MM.1S (cell line): Measurements from ENCODE around the gene SRCIN1.

Source experiments
- DNase-seq: peaks from one replicate; pipeline ENCODE4 v3.0.0-alpha.2; 2015
- H2AFZ ChIP-seq: fragments of 300-600 bp; sonication (generic); 2 replicates; pipeline ENCODE4 v1.6.0; 2016; ENCODE audit warnings: antibody characterized with exemption, low read length
- H3F3A ChIP-seq: fragments of 300-600 bp; sonication (generic); 2 replicates; pipeline ENCODE4 v1.6.1; 2016; ENCODE audit warnings: mild to moderate bottlenecking, antibody characterized with exemption, low read length, moderate library complexity, mixed read lengths; ENCODE audit not compliant: insufficient read depth
- H3K27ac ChIP-seq: fragments of 300-600 bp; sonication (generic); 2 replicates; pipeline ENCODE4 v1.5.1; 2016; ENCODE audit warnings: mild to moderate bottlenecking, low read length
- H3K27me3 ChIP-seq: fragments of 300-600 bp; sonication (generic); replicated peaks from 2 replicates; pipeline ENCODE4 v1.6.0; 2016; ENCODE audit warnings: low read length; ENCODE audit not compliant: insufficient read depth
- H3K36me3 ChIP-seq: fragments of 300-600 bp; sonication (generic); replicated peaks from 2 replicates; pipeline ENCODE4 v1.6.1; 2016; ENCODE audit warnings: mild to moderate bottlenecking, low read length, mixed read lengths; ENCODE audit not compliant: insufficient read depth
- H3K4me1 ChIP-seq: fragments of 300-600 bp; sonication (generic); 2 replicates; pipeline ENCODE4 v1.6.1; 2016; ENCODE audit warnings: low read length, mixed read lengths
- H3K4me2 ChIP-seq: fragments of 300-600 bp; sonication (generic); 2 replicates; pipeline ENCODE4 v1.6.0; 2016; ENCODE audit warnings: low read depth, low read length
- H3K4me3 ChIP-seq: fragments of 300-600 bp; sonication (generic); 2 replicates; pipeline ENCODE4 v1.5.1; 2016; ENCODE audit warnings: low read length, mixed read lengths
- H3K79me2 ChIP-seq: fragments of 300-600 bp; sonication (generic); 2 replicates; pipeline ENCODE4 v1.6.1; 2016; ENCODE audit warnings: mixed run types, low read length, mixed read lengths
- H3K9ac ChIP-seq: fragments of 300-600 bp; sonication (generic); 2 replicates; pipeline ENCODE4 v1.6.1; 2016; ENCODE audit warnings: low read length, mixed read lengths
- H3K9me2 ChIP-seq: fragments of 300-600 bp; sonication (generic); replicated peaks from 2 replicates; pipeline ENCODE4 v1.6.1; 2016; ENCODE audit warnings: mild to moderate bottlenecking, low read length, mixed read lengths; ENCODE audit not compliant: insufficient read depth
- H3K9me3 ChIP-seq: fragments of 300-600 bp; sonication (generic); replicated peaks from 2 replicates; pipeline ENCODE4 v1.6.1; 2016; ENCODE audit warnings: mild to moderate bottlenecking, low read length, mixed read lengths; ENCODE audit not compliant: insufficient read depth
- H4K20me1 ChIP-seq: fragments of 300-600 bp; sonication (generic); 2 replicates; pipeline ENCODE4 v1.6.1; 2016; ENCODE audit warnings: mild to moderate bottlenecking, low read length, moderate library complexity, mixed read lengths; ENCODE audit not compliant: insufficient read depth
- EZH2 ChIP-seq: fragments of 300-600 bp; sonication (generic); optimal IDR thresholded peaks from 2 replicates; pipeline ENCODE3; 2017; ENCODE audit warnings: low read depth, mild to moderate bottlenecking, antibody characterized with exemption, low read length, mixed read lengths
- EZH2phosphoT487 ChIP-seq: fragments of 300-600 bp; sonication (generic); IDR thresholded peaks from 2 replicates; pipeline ENCODE4 v1.6.1; 2018; ENCODE audit warnings: antibody characterized with exemption, low read length
- TF ChIP-seq, protein P1 (sequence below): fragments of 300-600 bp; sonication (generic); IDR thresholded peaks from 2 replicates; pipeline ENCODE4 v1.5.1; 2016; ENCODE audit warnings: antibody characterized with exemption, low read length, mixed read lengths

SRCIN1 gene

DNA sequence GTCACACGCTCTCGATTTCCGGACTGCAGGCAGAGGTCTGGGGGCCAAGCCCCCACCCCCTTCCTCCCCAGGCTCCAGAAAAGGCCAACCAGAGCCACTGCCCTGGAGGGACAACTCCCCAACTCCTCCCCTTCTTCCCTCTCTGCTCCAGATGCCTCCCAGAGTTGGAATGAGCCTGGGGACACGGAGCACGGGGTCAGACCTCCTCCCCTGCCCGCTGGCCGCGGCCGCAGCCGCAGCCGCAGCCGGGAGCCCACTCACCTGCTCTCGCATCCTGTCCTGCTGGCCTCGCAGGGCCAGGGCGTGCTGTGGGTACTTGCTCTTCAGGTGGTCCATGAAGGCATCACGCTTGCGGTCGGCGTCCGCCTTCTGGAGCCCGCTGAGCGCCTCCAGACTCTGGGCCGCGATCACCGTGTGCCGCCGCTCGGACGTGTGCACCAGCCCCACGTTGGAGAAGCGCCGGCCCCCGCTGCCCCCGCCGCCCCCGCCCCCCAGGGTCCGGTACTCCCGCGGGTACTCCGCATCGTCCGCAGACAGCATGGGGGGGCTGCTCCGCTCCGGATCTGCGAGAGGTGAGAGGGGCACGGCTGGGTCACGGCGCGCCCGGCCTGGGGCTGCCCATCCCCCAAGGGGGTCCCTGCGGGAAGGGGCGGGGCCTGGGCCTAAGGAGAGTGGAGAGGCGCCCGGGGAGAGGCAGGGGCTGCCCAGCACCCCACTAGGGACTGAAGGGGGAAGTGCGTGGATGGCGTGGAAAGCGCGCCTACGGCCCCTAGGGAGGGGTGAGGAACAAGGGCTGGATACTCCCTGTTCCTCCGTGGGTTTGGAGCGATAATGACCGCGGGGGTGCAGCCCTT lies 27.3 kb downstream of the SRCIN1 start:
- Histone ChIP-seq H4K20me1 (no peaks in the 10 kb centered on the region), H3F3A (no peaks in the 10 kb centered on the region), H3K4me3 (no peak overlapping the region), H3K79me2 (no peaks in the 10 kb centered on the region), H3K9me2 (no peaks in the 10 kb centered on the region), H3K4me2 (no peak overlapping the region), H2AFZ (no peak overlapping the region), H3K9ac (no peak overlapping the region), H3K27ac (no peak overlapping the region), H3K27me3 (peaks cover 89% of the 10 kb centered on the region), H3K9me3 (no peaks in the 10 kb centered on the region), H3K4me1 (no peaks in the 10 kb centered on the region), H3K36me3 (no peaks in the 10 kb centered on the region)
- DNase-seq, result no peak
- no peak for TF ChIP-seq EZH2
- TF ChIP-seq, protein P1, sequence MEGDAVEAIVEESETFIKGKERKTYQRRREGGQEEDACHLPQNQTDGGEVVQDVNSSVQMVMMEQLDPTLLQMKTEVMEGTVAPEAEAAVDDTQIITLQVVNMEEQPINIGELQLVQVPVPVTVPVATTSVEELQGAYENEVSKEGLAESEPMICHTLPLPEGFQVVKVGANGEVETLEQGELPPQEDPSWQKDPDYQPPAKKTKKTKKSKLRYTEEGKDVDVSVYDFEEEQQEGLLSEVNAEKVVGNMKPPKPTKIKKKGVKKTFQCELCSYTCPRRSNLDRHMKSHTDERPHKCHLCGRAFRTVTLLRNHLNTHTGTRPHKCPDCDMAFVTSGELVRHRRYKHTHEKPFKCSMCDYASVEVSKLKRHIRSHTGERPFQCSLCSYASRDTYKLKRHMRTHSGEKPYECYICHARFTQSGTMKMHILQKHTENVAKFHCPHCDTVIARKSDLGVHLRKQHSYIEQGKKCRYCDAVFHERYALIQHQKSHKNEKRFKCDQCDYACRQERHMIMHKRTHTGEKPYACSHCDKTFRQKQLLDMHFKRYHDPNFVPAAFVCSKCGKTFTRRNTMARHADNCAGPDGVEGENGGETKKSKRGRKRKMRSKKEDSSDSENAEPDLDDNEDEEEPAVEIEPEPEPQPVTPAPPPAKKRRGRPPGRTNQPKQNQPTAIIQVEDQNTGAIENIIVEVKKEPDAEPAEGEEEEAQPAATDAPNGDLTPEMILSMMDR, result no peak
- TF ChIP-seq EZH2phosphoT487, result no peak

DNA sequence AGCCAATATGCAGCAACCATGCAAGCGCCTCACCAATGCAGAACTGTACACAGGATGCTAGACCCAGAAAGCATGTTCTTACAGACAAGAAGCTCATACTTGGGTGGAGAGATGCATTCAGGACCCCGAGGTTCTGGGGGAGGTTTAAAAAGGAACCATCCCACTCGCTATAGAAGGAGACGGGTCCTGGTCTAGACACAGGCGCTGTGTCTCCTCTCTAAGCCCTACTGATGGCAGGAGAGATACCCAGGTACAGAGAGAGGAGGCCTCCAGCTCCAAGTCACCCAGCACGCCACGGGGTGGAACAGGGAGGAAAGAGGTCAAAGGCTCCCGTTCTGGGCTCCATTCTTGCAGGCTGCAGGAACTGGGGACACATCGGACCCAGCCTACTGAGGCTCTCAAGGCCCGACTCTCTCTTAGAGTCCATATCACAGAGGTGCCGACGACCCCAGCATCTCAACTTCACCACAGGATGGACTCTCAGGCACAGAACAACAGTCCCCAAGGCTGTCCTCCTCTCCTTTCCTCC lies 28.0 kb downstream of the SRCIN1 start:
- H2AFZ ChIP-seq, result no peak overlapping the region
- H3K4me1 ChIP-seq, result no peaks in the 10 kb centered on the region
- no peaks in the 10 kb centered on the region for H3K9me2 ChIP-seq

DNA sequence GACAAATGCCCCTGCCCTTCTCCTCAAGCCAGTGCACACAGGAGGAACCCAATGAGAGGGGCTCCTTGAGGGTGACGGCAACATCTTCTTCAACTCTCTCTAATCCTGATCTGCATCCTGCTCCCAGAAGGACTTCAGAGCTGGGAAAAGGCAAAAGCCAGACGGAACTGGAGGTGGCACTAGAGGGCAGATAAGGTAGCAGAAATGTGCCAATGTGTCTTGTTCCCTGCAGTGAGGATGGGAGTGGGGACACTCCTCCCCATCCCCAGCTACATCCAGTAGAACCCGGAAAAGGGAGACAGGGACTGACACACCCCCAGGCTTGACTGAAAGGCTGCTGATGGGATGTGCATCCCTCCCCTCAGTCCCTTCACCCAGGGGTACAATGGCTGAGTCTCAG lies 28.5 kb downstream of the SRCIN1 start:
- Histone ChIP-seq H2AFZ (no peak overlapping the region), H3K4me2 (no peak overlapping the region), H4K20me1 (no peaks in the 10 kb centered on the region), H3K79me2 (no peaks in the 10 kb centered on the region), H3K4me1 (no peaks in the 10 kb centered on the region), H3K4me3 (no peak overlapping the region), H3K9ac (no peak overlapping the region), H3K27ac (no peak overlapping the region), H3F3A (no peaks in the 10 kb centered on the region), H3K27me3 (peaks cover 87% of the 10 kb centered on the region), H3K9me2 (no peaks in the 10 kb centered on the region), H3K9me3 (no peaks in the 10 kb centered on the region), H3K36me3 (no peaks in the 10 kb centered on the region)
- TF ChIP-seq, protein P1, result no peak
- DNase-seq, result no peak

More for the DNA sequence above, 28.0 kb downstream of the SRCIN1 start:
- no peak overlapping the region for H3K9ac ChIP-seq
- no peaks in the 10 kb centered on the region for H3K36me3 ChIP-seq
- no peak for DNase-seq
- H4K20me1 ChIP-seq, result no peaks in the 10 kb centered on the region
- no peak overlapping the region for H3K4me2 ChIP-seq
- TF ChIP-seq, protein P1, result no peak
- TF ChIP-seq EZH2phosphoT487, result no peak
- no peak for TF ChIP-seq EZH2
- peaks cover 89% of the 10 kb centered on the region for H3K27me3 ChIP-seq
- H3K27ac ChIP-seq, result no peak overlapping the region
- H3F3A ChIP-seq, result no peaks in the 10 kb centered on the region
- H3K9me3 ChIP-seq, result no peaks in the 10 kb centered on the region
- H3K79me2 ChIP-seq, result no peaks in the 10 kb centered on the region
- no peak overlapping the region for H3K4me3 ChIP-seq
